WTC11 (cell line): ENCODE data around the gene ZNF718.

Source experiments
- NR3C1 ChIP-seq: sonication (generic); formaldehyde crosslinking; conservative IDR thresholded peaks from 2 replicates; pipeline ENCODE4 v1.8.1; 2023; ENCODE audit warnings: low read depth, mild to moderate bottlenecking, missing genetic modification reagents
- TEAD1 ChIP-seq: sonication (generic); formaldehyde crosslinking; IDR thresholded peaks from 2 replicates; pipeline ENCODE4 v1.8.0; 2022; ENCODE audit warnings: mild to moderate bottlenecking, missing genetic modification reagents
- TF ChIP-seq, protein P1 (sequence below): fragments of 200-600 bp; IDR thresholded peaks from 2 replicates; pipeline ENCODE4 v1.8.0; 2022; ENCODE audit warnings: antibody characterized with exemption
- TF ChIP-seq, protein P2 (sequence below): sonication (generic); formaldehyde crosslinking; IDR thresholded peaks from 2 replicates; pipeline ENCODE4 v1.8.1; 2023; ENCODE audit warnings: mild to moderate bottlenecking, moderate library complexity, missing genetic modification reagents

DNA sequence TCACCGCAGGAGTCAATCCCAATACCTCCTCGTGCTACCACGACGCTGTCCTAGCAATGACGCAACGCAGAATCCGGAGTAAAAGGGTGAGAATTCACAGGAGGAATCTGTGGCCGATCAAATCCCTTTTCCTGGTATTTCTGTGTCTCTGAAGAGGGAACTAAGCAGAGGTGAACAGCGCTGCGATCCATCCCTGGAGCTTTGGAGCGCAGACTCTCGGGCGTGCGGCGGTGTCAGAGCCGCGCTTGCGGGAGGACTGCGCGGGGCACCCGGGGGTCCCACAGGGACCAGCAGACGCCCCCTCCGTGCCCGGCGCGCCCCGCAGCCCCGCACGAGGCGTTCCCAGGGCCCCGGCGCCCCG is 17.2 kb upstream of the ZNF718 start:
- TF ChIP-seq TEAD1 (no peak), NR3C1 (CRISPR knock-in tag) (no peak)
- TF ChIP-seq, protein P1, sequence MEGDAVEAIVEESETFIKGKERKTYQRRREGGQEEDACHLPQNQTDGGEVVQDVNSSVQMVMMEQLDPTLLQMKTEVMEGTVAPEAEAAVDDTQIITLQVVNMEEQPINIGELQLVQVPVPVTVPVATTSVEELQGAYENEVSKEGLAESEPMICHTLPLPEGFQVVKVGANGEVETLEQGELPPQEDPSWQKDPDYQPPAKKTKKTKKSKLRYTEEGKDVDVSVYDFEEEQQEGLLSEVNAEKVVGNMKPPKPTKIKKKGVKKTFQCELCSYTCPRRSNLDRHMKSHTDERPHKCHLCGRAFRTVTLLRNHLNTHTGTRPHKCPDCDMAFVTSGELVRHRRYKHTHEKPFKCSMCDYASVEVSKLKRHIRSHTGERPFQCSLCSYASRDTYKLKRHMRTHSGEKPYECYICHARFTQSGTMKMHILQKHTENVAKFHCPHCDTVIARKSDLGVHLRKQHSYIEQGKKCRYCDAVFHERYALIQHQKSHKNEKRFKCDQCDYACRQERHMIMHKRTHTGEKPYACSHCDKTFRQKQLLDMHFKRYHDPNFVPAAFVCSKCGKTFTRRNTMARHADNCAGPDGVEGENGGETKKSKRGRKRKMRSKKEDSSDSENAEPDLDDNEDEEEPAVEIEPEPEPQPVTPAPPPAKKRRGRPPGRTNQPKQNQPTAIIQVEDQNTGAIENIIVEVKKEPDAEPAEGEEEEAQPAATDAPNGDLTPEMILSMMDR, result no peak
- TF ChIP-seq, protein P2, sequence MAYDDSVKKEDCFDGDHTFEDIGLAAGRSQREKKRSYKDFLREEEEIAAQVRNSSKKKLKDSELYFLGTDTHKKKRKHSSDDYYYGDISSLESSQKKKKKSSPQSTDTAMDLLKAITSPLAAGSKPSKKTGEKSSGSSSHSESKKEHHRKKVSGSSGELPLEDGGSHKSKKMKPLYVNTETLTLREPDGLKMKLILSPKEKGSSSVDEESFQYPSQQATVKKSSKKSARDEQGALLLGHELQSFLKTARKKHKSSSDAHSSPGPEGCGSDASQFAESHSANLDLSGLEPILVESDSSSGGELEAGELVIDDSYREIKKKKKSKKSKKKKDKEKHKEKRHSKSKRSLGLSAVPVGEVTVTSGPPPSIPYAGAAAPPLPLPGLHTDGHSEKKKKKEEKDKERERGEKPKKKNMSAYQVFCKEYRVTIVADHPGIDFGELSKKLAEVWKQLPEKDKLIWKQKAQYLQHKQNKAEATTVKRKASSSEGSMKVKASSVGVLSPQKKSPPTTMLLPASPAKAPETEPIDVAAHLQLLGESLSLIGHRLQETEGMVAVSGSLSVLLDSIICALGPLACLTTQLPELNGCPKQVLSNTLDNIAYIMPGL (CRISPR knock-in tag), result no peak
